Peyer's patch (tissue), 4 donors: ENCODE measurements around the gene TAS2R7.

Experiments
- POLR2A ChIP-seq, 2 donors: fragments of 450-650 bp; IDR thresholded peaks; one replicate each; pipeline ENCODE4 v1.5.1; 2017; ENCODE audit warnings: antibody characterized with exemption in 2 of 2, mild to moderate bottlenecking in 2 of 2, moderate library complexity in 2 of 2
- TF ChIP-seq, protein P1 (sequence below), 6 experiments: fragments of 450-650 bp in 4 of 6; fragments of 200-600 bp in 2 of 6; sonication (generic) in 1 of 6; IDR thresholded peaks; one replicate each; pipeline ENCODE4 v1.5.1; 2017 to 2019; ENCODE audit warnings: antibody characterized with exemption in 6 of 6, mild to moderate bottlenecking in 3 of 6, moderate library complexity in 1 of 6

DNA sequence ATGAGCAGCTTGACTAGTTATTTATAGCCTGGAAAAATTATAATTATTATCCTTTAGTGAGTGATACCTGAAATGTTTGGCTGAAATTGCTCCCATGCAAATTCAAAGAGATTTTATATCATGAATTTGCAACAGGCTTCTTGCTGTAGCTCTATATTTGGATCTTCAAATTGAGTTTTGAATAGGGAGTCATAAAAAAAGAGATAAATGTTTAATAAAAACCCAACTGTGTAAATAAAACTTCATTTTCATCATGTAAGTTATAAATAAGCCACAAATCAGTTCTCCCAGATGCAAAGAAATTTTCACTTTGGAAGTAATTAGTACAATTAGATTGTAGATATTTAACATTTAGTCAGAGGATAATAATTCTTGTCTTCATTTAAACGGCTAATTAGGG lies 4.8 kb upstream of the TAS2R7 start, which contains the start of gene TAS2R8:
- TF ChIP-seq, protein P1, sequence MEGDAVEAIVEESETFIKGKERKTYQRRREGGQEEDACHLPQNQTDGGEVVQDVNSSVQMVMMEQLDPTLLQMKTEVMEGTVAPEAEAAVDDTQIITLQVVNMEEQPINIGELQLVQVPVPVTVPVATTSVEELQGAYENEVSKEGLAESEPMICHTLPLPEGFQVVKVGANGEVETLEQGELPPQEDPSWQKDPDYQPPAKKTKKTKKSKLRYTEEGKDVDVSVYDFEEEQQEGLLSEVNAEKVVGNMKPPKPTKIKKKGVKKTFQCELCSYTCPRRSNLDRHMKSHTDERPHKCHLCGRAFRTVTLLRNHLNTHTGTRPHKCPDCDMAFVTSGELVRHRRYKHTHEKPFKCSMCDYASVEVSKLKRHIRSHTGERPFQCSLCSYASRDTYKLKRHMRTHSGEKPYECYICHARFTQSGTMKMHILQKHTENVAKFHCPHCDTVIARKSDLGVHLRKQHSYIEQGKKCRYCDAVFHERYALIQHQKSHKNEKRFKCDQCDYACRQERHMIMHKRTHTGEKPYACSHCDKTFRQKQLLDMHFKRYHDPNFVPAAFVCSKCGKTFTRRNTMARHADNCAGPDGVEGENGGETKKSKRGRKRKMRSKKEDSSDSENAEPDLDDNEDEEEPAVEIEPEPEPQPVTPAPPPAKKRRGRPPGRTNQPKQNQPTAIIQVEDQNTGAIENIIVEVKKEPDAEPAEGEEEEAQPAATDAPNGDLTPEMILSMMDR (IDR thresholded peaks at IDR 0.05), result no peak
- TF ChIP-seq POLR2A (IDR thresholded peaks at IDR 0.05), result no peak
